Skin of body (tissue), 2 donors: Measurements from ENCODE around the gene RPL26. TPM values are rescaled to one million over a fixed set of nuclear protein-coding genes. Genes with fewer than 3 reads are reported as not detected.
"Not testable (repeated sequence)": the region's sequence is repeated elsewhere in the genome, so short reads cannot be mapped to it uniquely, and the experiment has no call there.

Experiments used
- DNase-seq: peaks from one replicate; lab custom pipeline; 2025; lab: John Stamatoyannopoulos, UW
- total RNA-seq: library from RNA; depleted of rRNA; stranded (reverse); fragments of >200 nt; gene quantifications from one replicate; pipeline ENCODE4 v1.2.3, GENCODE V29; 2014

RPL26 gene
- total RNA-seq, 1 donor from 2014 or later = 2,559 TPM

DNA sequence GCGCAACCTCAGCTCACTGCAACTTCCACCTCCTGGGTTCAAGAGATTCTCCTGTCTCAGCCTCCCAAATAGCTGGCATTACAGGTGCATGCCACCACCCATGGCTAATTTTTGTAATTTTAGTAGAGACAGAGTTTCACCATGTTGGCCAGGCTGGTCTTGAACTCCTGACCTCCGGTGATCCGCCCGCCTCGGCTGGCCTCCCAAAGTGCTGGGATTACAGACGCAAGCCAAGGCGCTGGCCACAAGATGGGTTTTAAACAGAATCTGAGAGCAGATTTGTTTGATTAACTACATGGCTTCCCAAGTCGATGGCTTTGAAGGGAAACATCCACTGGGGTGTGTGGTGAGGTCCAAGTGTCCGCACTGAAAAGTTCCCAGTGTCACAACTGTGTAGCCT is 11.5 kb upstream of the RPL26 start:
- not testable (repeated sequence) for DNase-seq

- no peak for DNase-seq
These were observed 10.7 kb upstream of the RPL26 start for GRCh38 chr17:8393470-8394231.

GRCh38 chr17:8392674-8393469 is 9.9 kb upstream of the RPL26 start:
- DNase-seq = no peak

- no peak for DNase-seq
These were observed 9.3 kb upstream of the RPL26 start for GRCh38 chr17:8392274-8392673.

GRCh38 chr17:8391711-8392110 is 8.7 kb upstream of the RPL26 start:
- DNase-seq = no peak

GRCh38 chr17:8387914-8388651 is 5.1 kb upstream of the RPL26 start:
- no peak for DNase-seq

GRCh38 chr17:8386841-8387240 is 3.8 kb upstream of the RPL26 start:
- DNase-seq = no peak

GRCh38 chr17:8384801-8385378 is 1.9 kb upstream of the RPL26 start:
- no peak for DNase-seq

DNA sequence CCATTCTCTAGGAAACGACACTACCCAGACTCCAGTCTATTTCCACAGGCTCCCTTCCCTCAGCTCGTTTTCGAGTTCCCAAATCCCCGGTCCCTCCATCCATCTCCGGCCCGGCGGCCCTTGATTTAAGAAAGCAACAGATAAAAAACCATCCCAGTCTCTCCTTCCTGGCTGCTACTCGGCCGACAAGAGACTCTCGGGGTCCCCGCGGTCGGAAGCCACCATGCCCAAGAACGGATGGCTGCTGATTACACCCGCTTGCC is 182 bp downstream of the RPL26 start:
- DNase-seq = no peak

DNA sequence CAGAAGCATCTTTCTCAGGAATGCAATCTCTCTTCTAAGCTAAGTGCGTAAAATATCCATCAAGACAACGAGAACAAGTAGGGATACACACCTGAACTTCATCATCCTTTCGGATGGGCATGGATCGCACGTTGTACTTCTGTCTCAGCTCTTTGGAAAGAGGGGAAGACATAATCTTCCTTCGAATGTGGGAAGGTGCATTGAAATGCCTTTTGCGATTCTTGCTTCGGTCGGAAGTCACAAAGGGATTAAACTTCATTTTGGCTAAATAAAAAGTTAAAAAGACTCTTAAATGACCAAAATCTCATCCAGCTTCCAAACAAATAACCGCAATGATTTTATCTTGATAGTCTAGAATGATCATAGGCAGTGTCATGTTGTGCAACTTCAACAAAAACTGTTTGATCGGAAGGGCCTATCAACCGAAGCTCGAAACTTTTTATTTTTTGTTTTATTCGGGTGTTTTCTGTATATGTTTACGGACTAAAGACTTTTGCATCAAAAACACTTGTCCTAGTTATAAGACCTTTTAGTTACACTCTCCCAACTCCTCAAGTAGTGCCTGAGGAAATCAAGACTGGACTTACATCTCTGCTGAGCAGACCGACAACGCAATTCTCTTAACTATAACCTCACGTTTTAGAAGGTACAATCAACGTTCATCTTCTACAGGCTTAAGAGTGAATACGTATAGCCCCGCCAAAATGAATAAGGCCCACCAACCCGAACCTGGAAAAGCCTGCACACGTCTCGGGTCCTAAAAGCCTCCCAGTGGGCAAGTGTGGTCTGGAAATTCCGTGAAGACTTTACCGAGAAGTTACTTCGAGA is 727 bp downstream of the RPL26 start:
- no peak for DNase-seq

DNA sequence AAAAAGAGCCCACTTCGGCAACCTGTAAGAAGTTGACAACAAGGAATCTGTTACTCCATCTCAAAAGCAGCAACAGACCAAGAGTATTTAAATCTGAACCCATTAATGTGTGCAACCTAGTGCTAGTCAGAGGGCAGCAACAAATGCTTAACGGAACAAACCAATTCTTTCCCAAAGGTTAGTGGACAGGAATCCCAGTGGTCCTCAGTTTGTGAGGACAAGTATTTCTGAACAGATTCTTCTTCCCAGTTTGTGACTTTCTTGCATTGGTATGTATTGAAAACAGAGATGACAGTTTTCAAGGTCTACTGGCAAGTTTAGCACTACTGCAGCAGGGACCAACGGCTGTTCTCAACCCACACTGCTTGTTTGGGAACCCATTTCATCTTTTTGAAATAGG is 2.9 kb downstream of the RPL26 start:
- DNase-seq = no peak

DNA sequence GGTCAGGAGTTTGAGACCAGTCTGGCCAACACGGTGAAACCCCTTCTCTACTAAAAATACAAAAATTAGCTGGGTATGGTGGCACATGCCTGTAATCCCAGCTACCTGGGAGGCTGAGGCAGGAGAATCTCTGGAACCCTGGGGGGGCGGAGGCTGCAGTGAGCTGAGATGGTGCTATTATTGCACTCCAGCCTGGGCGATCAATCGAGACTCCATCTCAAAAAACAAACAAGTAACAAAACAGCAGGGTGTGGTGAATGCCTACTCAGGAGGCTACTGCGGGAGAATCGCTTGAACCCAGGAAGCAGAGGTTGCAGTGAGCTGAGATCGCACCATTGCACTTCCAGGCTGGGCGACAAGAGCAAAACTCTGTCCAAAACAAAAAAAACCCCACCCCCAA is 4.9 kb downstream of the RPL26 start:
- DNase-seq = not testable (repeated sequence)

DNA sequence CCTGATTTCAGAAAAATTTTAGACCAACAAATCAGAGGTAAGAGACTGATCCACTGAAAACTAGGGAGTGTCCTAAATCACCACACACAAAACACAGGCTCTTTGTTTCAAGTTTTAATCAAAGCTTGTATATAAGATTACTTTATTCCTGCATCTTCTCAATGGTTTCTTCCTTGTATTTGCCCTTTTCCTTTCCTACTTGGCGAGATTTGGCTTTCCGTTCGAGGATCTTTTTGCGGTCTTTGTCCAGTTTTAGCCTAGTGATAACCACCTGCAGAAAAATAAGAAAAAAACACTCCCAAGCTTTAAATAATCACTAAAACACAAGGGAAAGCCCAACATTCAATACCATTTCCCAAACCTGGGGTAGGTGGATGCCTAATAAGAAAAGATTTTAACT is 5.6 kb downstream of the RPL26 start:
- DNase-seq = no peak

GRCh38 chr17:8376271-8377067 is 6.5 kb downstream of the RPL26 start, which contains the start of gene KRABD2:
Gene KRABD2, minus strand, starts transcription at chr17:8376704.
- DNase-seq = peak; percentile 82

GRCh38 chr17:8375738-8376259 is 7.2 kb downstream of the RPL26 start:
- DNase-seq = no peak

DNA sequence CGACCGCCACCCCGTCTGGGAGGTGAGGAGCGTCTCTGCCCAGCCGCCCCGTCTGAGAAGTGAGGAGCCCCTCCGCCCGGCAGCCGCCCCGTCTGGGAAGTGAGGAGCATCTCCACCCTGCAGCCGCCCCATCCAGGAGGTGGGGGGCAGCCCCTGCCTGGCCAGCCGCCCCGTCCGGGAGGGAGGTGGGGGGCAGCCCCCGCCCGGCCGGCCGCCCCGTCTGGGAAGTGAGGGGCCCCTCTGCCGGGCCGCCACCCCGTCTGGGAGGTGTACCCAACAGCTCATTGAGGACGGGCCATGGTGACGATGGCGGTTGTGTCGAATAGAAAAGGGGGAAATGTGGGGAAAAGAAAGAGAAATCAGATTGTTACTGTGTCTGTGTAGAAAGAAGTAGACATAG is 9.1 kb downstream of the RPL26 start:
- not testable (repeated sequence) for DNase-seq

- DNase-seq = no peak
These were observed 10.6 kb downstream of the RPL26 start for GRCh38 chr17:8372422-8372821.

GRCh38 chr17:8371786-8372185 is 11.2 kb downstream of the RPL26 start:
- DNase-seq = no peak

GRCh38 chr17:8369944-8370343 is 13.0 kb downstream of the RPL26 start:
- DNase-seq = no peak

DNA sequence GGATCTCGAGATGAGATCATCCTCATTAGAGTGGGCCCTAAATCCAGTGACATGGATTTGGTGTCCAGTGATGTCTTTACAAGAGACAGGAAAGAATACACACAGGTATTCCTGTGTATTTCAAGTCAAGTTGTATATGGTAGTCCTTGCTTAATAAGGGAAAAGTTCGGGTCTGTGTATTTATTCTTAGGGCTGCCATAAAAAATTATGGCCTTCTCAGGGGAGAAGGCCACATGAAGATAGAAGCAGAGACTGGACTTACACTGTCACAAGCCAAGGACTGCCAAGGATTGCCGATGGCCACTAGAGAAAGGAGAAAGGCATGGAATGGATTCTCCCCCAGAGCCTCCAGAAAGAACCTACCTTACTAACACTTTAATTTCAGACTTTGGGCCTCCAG is 14.8 kb downstream of the RPL26 start:
- no peak for DNase-seq
